Naive thymus-derived CD4-positive, alpha-beta T cell (primary cell): ENCODE data around the gene ZNF341. TPM values are rescaled to one million over a fixed set of nuclear protein-coding genes. Genes with fewer than 3 reads are reported as not detected.
A peak's percentile ranks its signal among the peaks of the same experiment; 100 is the strongest.

Experiments used
- ATAC-seq: fragments of 150-1000 bp; cut with Tn5 transposase; 2 replicates; pipeline ENCODE4 v1.10.0; 2021; ENCODE audit warnings: mild to moderate bottlenecking, moderate library complexity
- CTCF ChIA-PET: fragments of 350-600 bp; sonication (Branson Sonifier 250); formaldehyde crosslinking; loops from one replicate; lab custom pipeline; 2021; ENCODE audit warnings: antibody characterized with exemption; lab: Charles Lee
- POLR2A ChIA-PET: fragments of 350-600 bp; sonication (Branson Sonifier 250); formaldehyde crosslinking; loops from one replicate; lab custom pipeline; 2021; ENCODE audit warnings: antibody characterized with exemption, inconsistent platforms; lab: Charles Lee
- DNase-seq, 9 donors: peaks; one replicate each; pipeline versions ENCODE4 v3.0.0 to v3.0.0-alpha.2; 2020 to 2022; ENCODE audit warnings: mixed read lengths in 1 of 9
- H3K27ac ChIP-seq: one replicate; pipeline ENCODE4 v1.7.0; 2013; ENCODE audit warnings: mild to moderate bottlenecking, low read depth, low read length, moderate library complexity
- H3K27me3 ChIP-seq, 2 donors: one replicate each; pipeline ENCODE4 v1.7.0; 2013; ENCODE audit warnings: low read length in 2 of 2, mild to moderate bottlenecking in 2 of 2, moderate library complexity in 2 of 2; ENCODE audit not compliant: control insufficient read depth in 2 of 2, insufficient read depth in 2 of 2
- H3K36me3 ChIP-seq, 3 experiments: 1 replicate in 2 of 3; 2 replicates in 1 of 3; pipeline ENCODE4 v1.7.0; 2013; ENCODE audit warnings: low read length in 3 of 3, mild to moderate bottlenecking in 3 of 3, moderate library complexity in 1 of 3; ENCODE audit not compliant: insufficient read depth in 3 of 3, control insufficient read depth in 2 of 3
- H3K4me1 ChIP-seq, 2 donors: one replicate each; pipeline ENCODE4 v1.7.0; 2013; ENCODE audit warnings: low read length in 2 of 2, mild to moderate bottlenecking in 2 of 2, moderate library complexity in 1 of 2; ENCODE audit not compliant: control insufficient read depth in 2 of 2, insufficient read depth in 2 of 2
- H3K4me3 ChIP-seq: 2 replicates; pipeline ENCODE4 v1.7.0; 2013; ENCODE audit warnings: mild to moderate bottlenecking, low read length
- H3K9me3 ChIP-seq, 3 experiments: 1 replicate in 2 of 3; 2 replicates in 1 of 3; pipeline ENCODE4 v1.7.0; 2013; ENCODE audit warnings: low read length in 3 of 3; ENCODE audit not compliant: control insufficient read depth in 2 of 3
- H3K27ac Mint-ChIP-seq, 9 donors: one replicate each; pipeline ENCODE4 v1.8.0; 2020 to 2022; ENCODE audit warnings: mixed read lengths in 9 of 9, mild to moderate bottlenecking in 8 of 9, moderate library complexity in 5 of 9, inconsistent platforms in 2 of 9
- H3K27me3 Mint-ChIP-seq, 5 donors: one replicate each; pipeline ENCODE4 v1.8.0; 2021 to 2022; ENCODE audit warnings: mixed read lengths in 5 of 5, mild to moderate bottlenecking in 1 of 5
- H3K36me3 Mint-ChIP-seq, 5 donors: one replicate each; pipeline ENCODE4 v1.8.0; 2020 to 2022; ENCODE audit warnings: mixed read lengths in 5 of 5, mild to moderate bottlenecking in 3 of 5, inconsistent platforms in 1 of 5
- H3K4me1 Mint-ChIP-seq, 7 donors: one replicate each; pipeline ENCODE4 v1.8.0; 2020 to 2022; ENCODE audit warnings: mixed read lengths in 7 of 7, mild to moderate bottlenecking in 3 of 7, inconsistent platforms in 1 of 7
- H3K4me3 Mint-ChIP-seq, 10 donors: one replicate each; pipeline ENCODE4 v1.8.0; 2020 to 2022; ENCODE audit warnings: mild to moderate bottlenecking in 10 of 10, mixed read lengths in 10 of 10, moderate library complexity in 6 of 10, inconsistent platforms in 2 of 10
- H3K9me3 Mint-ChIP-seq, 11 donors: one replicate each; pipeline ENCODE4 v1.8.0; 2020 to 2022; ENCODE audit warnings: mixed read lengths in 11 of 11, mild to moderate bottlenecking in 4 of 11, inconsistent platforms in 1 of 11, moderate library complexity in 1 of 11
- intact Hi-C, 2 donors: fragments of 100-400 bp; cut with micrococcal nuclease; formaldehyde crosslinking; loops; one replicate each; pipeline ENCODE4 v1.15.1; 2023
- polyA plus RNA-seq, 2 donors: library from polyadenylated mRNA; unstranded; fragments of 300-500 nt; fragmentation: Illumina TruSeq; gene quantifications; one replicate each; pipeline ENCODE4 v1.2.3, GENCODE V29; 2021
- total RNA-seq, 6 experiments: library from RNA in 5 of 6; stranded (reverse) in 5 of 6; gene quantifications; 1 replicate in 5 of 6; 2 replicates in 1 of 6; pipeline ENCODE4 v1.2.3 and lab custom pipeline; 2021 to 2026

ZNF341 gene
- total and polyA plus RNA-seq, 7 experiments from 2014 or later: 1.5 to 6.1 (median 4.5) TPM

DNA sequence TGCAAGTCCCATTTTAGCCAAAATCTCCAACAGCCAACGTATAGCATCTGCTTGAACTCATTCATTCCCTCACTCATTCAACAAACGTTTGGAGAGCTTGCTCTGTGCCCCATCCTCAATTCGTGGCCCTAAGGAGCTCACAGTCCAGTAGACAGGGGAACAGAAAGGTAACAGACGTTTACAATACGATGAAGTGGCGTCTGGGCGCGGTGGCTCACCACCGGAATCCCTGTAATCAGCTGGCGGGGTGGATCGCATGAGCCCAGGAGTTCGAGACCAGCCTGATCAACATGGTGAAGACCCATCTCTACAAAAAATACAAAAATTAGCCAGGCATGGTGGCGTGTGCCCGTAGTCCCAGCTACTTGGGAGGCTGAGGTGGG is 44.8 kb upstream of the ZNF341 start:
- Mint-ChIP-seq H3K27ac (peak overlapping the region; percentile 6 to 95 (median 84)), H3K27me3 (no peaks in the 10 kb centered on the region), H3K4me1 (peaks cover 11 to 68% (median 38%) of the 10 kb centered on the region in 7 donors), H3K9me3 (no peaks in the 10 kb centered on the region), H3K4me3 (peak overlapping the region; percentile 58 to 90 (median 83)), H3K36me3 (peaks cover 0 to 5% (median 0%) of the 10 kb centered on the region in 5 donors)
- intact Hi-C loops: loop anchor here (1.0 kb wide), 7 partner anchors 13 to 425 kb away; partner anchors contain the start of genes EIF2S2 (in 2 of the 2), PXMP4 (in 2 of the 2), ACTL10 (in 1 of the 2) and CHMP4B (in 1 of the 2)
- Histone ChIP-seq H3K9me3 (no peaks in the 10 kb centered on the region), H3K36me3 (no peaks in the 10 kb centered on the region), H3K4me3 (peak overlapping the region; percentile 51), H3K27me3 (no peaks in the 10 kb centered on the region), H3K27ac (peak overlapping the region; percentile 59), H3K4me1 (peaks cover 3 to 27% of the 10 kb centered on the region in 2 donors)
- DNase-seq: peak in 1 of 9 donors; percentile 7
- CTCF ChIA-PET: interaction anchor here (0.6 to 1.1 kb wide), 2 partner anchors 23 to 66 kb away, joined by 3 read pairs; no protein-coding TSS in a partner anchor
- POLR2A ChIA-PET: interaction anchor here (0.7 to 1.4 kb wide), 5 partner anchors 20 to 248 kb away, joined by 3 to 6 read pairs (median 3); partner anchors contain the start of genes ACTL10 and PXMP4
- no peak for ATAC-seq

DNA sequence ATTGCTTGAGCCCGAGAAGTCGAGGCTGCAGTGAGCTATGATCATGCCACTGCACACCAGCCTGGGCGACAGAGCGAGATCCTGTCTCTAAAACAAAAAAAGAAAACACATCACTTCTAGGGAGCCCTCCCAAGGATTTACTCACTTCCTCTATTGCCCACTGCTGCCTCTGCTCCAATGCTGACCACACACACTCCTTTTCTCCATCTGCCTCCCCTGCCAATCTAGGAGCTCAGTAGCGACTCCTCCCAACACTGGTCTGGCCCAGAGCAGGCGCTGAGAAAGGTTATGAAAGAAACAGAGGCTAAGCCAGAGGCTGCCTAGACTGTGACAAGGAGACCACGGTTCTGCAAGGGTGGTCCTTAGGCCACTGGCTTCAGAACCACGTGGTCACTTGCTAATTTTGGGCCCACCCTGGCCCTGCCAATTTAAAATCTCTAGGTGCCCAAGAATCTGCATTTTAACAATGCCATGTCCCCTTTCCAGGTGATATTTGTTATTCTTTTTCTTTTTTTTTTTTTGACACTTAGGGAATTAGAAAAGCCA is 44.4 kb upstream of the ZNF341 start:
- H3K36me3 ChIP-seq: no peaks in the 10 kb centered on the region
- POLR2A ChIA-PET: interaction anchor here (0.7 to 2.9 kb wide), 8 partner anchors 8 to 249 kb away, joined by 3 to 14 read pairs (median 4); partner anchors contain the start of genes ACTL10, CBFA2T2 and PXMP4
- intact Hi-C loops: no loop called here
- Mint-ChIP-seq H3K36me3 (peaks cover 0 to 4% (median 0%) of the 10 kb centered on the region in 5 donors), H3K4me1 (peaks cover 11 to 64% (median 37%) of the 10 kb centered on the region in 7 donors), H3K9me3 (no peaks in the 10 kb centered on the region), H3K27ac (peak overlapping the region in 6 of 9 donors; percentile 6 to 95 (median 84)), H3K4me3 (peak overlapping the region in 5 of 10 donors; percentile 74 to 90 (median 85)), H3K27me3 (no peaks in the 10 kb centered on the region)
- peaks cover 3 to 27% of the 10 kb centered on the region in 2 donors for H3K4me1 ChIP-seq
- no peak overlapping the region for H3K4me3 ChIP-seq
- DNase-seq (no peak), ATAC-seq (no peak)
- H3K9me3 ChIP-seq: no peaks in the 10 kb centered on the region
- no peaks in the 10 kb centered on the region for H3K27me3 ChIP-seq
- no peak overlapping the region for H3K27ac ChIP-seq
- CTCF ChIA-PET: interaction anchor here (0.6 to 1.1 kb wide), 3 partner anchors 23 to 885 kb away, joined by 3 read pairs; no protein-coding TSS in a partner anchor

DNA sequence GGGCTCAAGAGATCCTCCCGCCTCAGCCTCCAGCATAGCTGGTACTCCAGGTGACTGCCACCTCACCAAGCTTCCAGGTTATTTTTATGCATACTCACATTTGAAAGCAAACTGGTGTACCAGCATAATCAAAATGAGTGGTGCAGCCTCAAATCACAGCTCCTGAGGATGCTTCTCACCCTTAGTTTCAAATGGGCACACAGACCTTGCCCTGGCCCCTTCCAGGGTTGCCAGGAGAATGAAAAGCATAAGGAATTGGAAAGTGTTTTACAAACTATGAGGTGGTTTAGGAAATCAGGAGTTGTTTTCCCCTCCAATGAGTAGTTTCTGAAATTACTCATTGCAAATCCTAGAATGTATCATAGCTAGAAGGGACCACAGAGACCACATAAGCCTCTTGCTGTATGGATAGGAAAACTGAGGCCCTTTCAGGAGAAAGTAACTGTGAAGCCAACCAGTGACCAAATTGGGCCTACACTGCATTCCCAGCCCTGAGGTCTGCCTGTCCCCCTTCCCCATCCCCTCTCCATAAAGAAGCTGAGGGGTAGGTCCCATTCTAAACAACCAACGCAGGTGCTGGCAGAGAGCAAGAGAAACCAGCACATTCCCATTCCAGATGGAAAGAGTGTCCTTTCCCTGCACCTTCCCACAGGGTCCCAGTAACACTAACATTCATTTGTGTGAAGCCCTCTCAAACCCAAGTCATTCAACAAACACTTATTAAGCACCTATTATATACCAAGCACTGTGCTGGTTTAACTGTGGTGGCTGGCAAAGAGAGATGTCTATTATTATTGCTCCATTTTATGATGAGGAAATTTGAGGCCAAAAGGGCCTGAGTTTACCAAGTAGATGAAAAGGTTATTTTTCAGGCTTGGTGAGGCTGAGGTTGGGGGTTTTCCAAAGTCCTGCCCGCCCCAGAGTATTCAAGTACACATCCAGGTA is 43.5 kb upstream of the ZNF341 start:
- CTCF ChIA-PET: interaction anchor here (0.7 kb wide), 1 partner anchor 885 kb away, joined by 3 read pairs; no protein-coding TSS in a partner anchor
- DNase-seq (no peak), ATAC-seq (no peak)
- Histone ChIP-seq H3K27me3 (no peaks in the 10 kb centered on the region), H3K4me1 (peaks cover 3 to 27% of the 10 kb centered on the region in 2 donors), H3K4me3 (no peak overlapping the region), H3K27ac (no peak overlapping the region), H3K36me3 (no peaks in the 10 kb centered on the region), H3K9me3 (no peaks in the 10 kb centered on the region)
- POLR2A ChIA-PET: interaction anchor here (0.7 to 2.9 kb wide), 6 partner anchors 9 to 198 kb away, joined by 3 to 14 read pairs (median 4); partner anchors contain the start of genes ACTL10, CBFA2T2 and PXMP4
- Mint-ChIP-seq H3K27me3 (no peaks in the 10 kb centered on the region), H3K27ac (peak overlapping the region in 8 of 9 donors; percentile 54 to 95 (median 80)), H3K9me3 (no peaks in the 10 kb centered on the region), H3K4me3 (peak overlapping the region in 2 of 10 donors; percentile 52 to 70), H3K36me3 (peaks cover 0 to 4% (median 0%) of the 10 kb centered on the region in 5 donors), H3K4me1 (peaks cover 11 to 57% (median 37%) of the 10 kb centered on the region in 7 donors)
- intact Hi-C loops: no loop called here

DNA sequence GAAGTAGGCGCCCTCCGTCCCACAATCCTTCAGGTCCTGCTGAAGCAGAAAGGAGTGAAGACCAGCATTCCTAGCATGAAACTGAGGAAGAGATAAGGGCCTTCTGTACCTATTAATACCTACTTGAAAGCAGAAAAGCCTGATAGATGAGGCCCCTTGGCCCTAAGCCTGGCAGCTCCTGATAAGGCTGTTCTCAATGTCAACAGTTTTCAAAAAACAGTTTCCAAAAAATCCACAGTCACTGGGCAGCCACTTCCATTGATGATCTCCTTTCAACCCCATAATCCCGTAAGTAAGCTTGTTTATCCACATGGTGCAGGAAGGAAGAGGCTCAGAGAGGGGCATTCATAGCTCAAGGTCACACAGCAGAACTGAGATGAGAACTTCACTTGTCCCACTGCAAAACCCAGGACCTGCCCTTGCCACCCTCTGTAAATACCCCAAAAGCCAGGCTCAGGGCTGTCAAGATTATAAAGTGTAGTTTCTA is 42.8 kb upstream of the ZNF341 start:
- ChIA-PET POLR2A (interaction anchor here (0.8 to 2.9 kb wide), 6 partner anchors 9 to 199 kb away, joined by 3 to 19 read pairs (median 7); partner anchors contain the start of genes ACTL10, C20orf144, CBFA2T2 and PXMP4), CTCF (no interaction called here)
- peaks cover 11 to 55% (median 37%) of the 10 kb centered on the region in 7 donors for H3K4me1 Mint-ChIP-seq
- H3K27me3 Mint-ChIP-seq: no peaks in the 10 kb centered on the region
- no peaks in the 10 kb centered on the region for H3K9me3 Mint-ChIP-seq
- H3K4me3 Mint-ChIP-seq: peak overlapping the region in 4 of 10 donors; percentile 35 to 70 (median 39)
- H3K27ac Mint-ChIP-seq: peak overlapping the region in 6 of 9 donors; percentile 56 to 95 (median 80)
- ATAC-seq: no peak
- no peak for DNase-seq
- intact Hi-C loops: no loop called here
- Histone ChIP-seq H3K4me1 (peaks cover 3 to 27% of the 10 kb centered on the region in 2 donors), H3K27ac (no peak overlapping the region), H3K36me3 (no peaks in the 10 kb centered on the region), H3K4me3 (no peak overlapping the region), H3K27me3 (no peaks in the 10 kb centered on the region), H3K9me3 (no peaks in the 10 kb centered on the region)
- H3K36me3 Mint-ChIP-seq: peaks cover 0 to 4% (median 0%) of the 10 kb centered on the region in 5 donors

DNA sequence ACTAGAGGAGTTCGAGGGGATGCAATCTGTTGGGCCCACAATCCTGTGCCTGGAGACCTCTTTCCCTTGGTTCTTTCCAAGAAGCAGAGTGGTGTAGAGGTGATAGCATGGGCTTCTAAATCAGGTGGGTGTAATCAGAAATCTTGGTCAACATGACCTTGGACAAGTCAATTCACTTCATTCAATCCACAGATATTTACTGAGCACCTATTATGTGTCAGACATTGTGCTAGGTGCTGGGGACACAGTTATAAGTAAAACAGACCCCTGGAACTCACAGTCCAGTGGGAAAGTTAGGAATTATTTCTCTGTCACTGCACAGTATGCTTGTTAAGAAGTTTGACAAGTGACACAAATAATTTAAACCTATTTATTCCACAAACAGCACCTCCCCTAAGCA is 42.3 kb upstream of the ZNF341 start:
- CTCF ChIA-PET: no interaction called here
- intact Hi-C loops: no loop called here

More for the DNA sequence above, 42.3 kb upstream of the ZNF341 start:
- Histone ChIP-seq H3K27ac (no peak overlapping the region), H3K36me3 (no peaks in the 10 kb centered on the region), H3K4me1 (peaks cover 3 to 27% of the 10 kb centered on the region in 2 donors), H3K27me3 (no peaks in the 10 kb centered on the region), H3K9me3 (no peaks in the 10 kb centered on the region), H3K4me3 (no peak overlapping the region)
- DNase-seq (no peak), ATAC-seq (no peak)
- Mint-ChIP-seq H3K4me3 (peak overlapping the region in 6 of 10 donors; percentile 23 to 73 (median 64)), H3K36me3 (peaks cover 0 to 4% (median 0%) of the 10 kb centered on the region in 5 donors), H3K27me3 (no peaks in the 10 kb centered on the region), H3K27ac (peak overlapping the region in 7 of 9 donors; percentile 4 to 95 (median 69)), H3K4me1 (peaks cover 11 to 55% (median 37%) of the 10 kb centered on the region in 7 donors), H3K9me3 (no peaks in the 10 kb centered on the region)
- POLR2A ChIA-PET: interaction anchor here (0.8 to 2.9 kb wide), 8 partner anchors 9 to 199 kb away, joined by 3 to 19 read pairs (median 8); partner anchors contain the start of genes ACTL10, C20orf144, CBFA2T2 and PXMP4
